ENCODE measurements around the gene ADARB2. TPM values are rescaled to one million over a fixed set of nuclear protein-coding genes. Genes with fewer than 3 reads are reported as not detected.
"Not testable (repeated sequence)": the region's sequence is repeated elsewhere in the genome, so short reads cannot be mapped to it uniquely, and the experiment has no call there.

ADARB2 gene
- total RNA-seq, 3 donors from 2014 or later (not counting 1 experiment from before 2014, with no cell fraction given): 0.27 to 0.78 (median 0.40) TPM

DNA sequence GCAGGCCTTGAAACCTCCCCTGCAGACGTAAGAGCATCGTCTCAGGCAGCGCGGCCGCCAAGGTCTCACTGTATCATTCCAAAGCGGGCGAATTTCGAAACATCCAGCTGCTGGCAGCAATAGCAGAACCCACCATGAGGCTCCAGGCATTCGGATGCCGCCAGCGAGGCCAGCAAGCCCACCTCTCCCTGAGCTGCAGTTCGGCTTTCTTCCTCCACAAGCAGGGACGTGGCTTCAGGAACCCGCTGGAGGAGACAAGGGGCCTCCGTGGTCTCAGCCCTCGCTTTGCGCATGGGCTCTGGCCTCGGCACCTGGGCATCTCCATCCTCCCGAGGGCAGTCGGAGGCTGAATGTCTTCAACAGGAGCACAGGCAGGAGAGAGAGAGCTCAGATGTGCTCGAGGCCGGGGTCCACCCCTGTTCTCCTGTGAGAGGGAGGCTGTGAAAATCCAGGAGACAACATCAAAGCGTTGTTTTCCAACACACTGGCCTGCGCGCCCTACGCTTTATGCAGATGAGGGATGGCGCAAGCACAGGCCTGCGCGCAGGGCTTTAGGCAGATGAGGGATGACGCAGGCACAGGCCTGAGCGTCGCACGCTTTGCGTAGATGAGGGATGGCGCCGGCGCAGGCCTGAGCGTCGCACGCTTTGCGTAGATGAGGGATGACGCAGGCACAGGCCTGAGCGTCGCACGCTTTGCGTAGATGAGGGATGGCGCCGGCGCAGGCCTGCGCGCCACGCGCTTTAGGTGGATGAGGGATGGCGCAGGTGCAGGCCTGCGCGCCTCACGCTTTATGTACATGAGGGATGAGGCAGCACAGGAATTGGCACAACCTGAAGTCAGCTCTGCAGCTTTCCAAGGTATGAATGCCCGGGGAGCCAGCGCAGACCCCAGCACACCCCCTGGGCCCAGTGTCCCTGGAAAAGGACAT lies 577.9 kb downstream of the ADARB2 start:
- WGBS (ENCODE audit: insufficient coverage): 88% methylated on average over 59 of the region's 59 CpGs
- peak in 1 of 2 donors; percentile 73 for DNase-seq
- Histone ChIP-seq H3K4me1 (ENCODE audit: control insufficient read depth, insufficient read depth, low read length) (no peaks in the 10 kb centered on the region), H3K27ac (ENCODE audit: low read length) (no peak overlapping the region), H3K27me3 (ENCODE audit: control insufficient read depth, insufficient read depth, low read length) (no peaks in the 10 kb centered on the region), H3K36me3 (ENCODE audit: control insufficient read depth, insufficient read depth, low read length) (no peaks in the 10 kb centered on the region), H3K9me3 (ENCODE audit: control insufficient read depth, insufficient read depth, low read length) (no peaks in the 10 kb centered on the region), H3K4me3 (ENCODE audit: low read length) (no peak overlapping the region)
- Mint-ChIP-seq H3K27ac (no peak overlapping the region), H3K27me3 (ENCODE audit: low read depth in 2 of 2) (peaks cover 0 to 3% of the 10 kb centered on the region in 2 donors), H3K4me3 (no peak overlapping the region), H3K9me3 (no peaks in the 10 kb centered on the region), H3K36me3 (no peaks in the 10 kb centered on the region), H3K4me1 (no peaks in the 10 kb centered on the region)
- ATAC-seq: no peak
- TF ChIP-seq, protein P1, sequence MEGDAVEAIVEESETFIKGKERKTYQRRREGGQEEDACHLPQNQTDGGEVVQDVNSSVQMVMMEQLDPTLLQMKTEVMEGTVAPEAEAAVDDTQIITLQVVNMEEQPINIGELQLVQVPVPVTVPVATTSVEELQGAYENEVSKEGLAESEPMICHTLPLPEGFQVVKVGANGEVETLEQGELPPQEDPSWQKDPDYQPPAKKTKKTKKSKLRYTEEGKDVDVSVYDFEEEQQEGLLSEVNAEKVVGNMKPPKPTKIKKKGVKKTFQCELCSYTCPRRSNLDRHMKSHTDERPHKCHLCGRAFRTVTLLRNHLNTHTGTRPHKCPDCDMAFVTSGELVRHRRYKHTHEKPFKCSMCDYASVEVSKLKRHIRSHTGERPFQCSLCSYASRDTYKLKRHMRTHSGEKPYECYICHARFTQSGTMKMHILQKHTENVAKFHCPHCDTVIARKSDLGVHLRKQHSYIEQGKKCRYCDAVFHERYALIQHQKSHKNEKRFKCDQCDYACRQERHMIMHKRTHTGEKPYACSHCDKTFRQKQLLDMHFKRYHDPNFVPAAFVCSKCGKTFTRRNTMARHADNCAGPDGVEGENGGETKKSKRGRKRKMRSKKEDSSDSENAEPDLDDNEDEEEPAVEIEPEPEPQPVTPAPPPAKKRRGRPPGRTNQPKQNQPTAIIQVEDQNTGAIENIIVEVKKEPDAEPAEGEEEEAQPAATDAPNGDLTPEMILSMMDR (IDR thresholded peaks at IDR 0.05): no peak
- intact Hi-C loops (cut with micrococcal nuclease): no loop called here

DNA sequence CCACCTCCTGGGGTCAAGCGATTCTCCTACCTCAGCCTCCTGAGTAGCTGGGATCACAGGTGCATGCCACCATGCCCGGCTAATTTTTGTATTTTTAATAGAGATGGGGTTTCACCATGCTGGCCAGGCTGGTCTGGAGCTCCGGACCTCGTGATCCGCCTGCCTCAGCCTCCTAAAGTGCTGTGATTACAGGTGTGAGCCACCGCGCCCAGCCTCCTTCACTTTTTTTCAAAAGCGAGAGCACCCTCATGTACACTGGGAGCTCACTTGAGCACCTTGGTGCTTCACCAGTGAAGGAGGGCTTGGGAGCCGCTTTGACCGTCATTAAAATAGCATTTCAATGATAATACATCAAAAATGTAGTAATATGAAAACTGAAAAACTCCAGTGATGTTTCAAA lies 578.8 kb downstream of the ADARB2 start:
- H3K9me3 Mint-ChIP-seq; H3K4me3 ChIP-seq (ENCODE audit: low read length); H3K27me3 ChIP-seq (ENCODE audit: control insufficient read depth, insufficient read depth, low read length); H3K27ac Mint-ChIP-seq; H3K27ac ChIP-seq (ENCODE audit: low read length); H3K36me3 Mint-ChIP-seq; H3K9me3 ChIP-seq (ENCODE audit: control insufficient read depth, insufficient read depth, low read length); H3K27me3 Mint-ChIP-seq (ENCODE audit: low read depth in 2 of 2); H3K4me1 Mint-ChIP-seq; DNase-seq; H3K36me3 ChIP-seq (ENCODE audit: control insufficient read depth, insufficient read depth, low read length); intact Hi-C loops (cut with micrococcal nuclease); ATAC-seq; H3K4me3 Mint-ChIP-seq; H3K4me1 ChIP-seq (ENCODE audit: control insufficient read depth, insufficient read depth, low read length): not testable (repeated sequence)
- 91% methylated on average over 7 of the region's 10 CpGs for WGBS (ENCODE audit: insufficient coverage)

DNA sequence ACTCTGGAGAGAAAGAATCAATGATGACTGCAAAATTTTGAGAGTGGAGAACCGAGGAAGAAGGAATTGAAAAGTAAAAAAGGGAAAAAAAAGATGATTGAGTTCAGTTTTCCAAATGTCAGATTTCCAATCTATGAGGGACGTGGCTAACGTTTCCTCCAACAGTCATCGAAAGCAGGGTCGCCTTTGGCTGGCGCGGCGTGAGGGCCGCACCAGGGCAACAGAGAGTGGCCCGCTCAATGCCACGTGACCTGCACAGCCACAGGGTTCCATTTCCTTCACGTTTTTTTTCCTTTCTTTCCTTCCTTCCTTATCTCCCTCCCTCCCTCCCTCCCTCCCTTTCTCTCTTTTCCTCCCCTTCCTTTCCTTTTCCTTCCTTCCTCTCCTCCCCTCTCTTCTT lies 579.3 kb downstream of the ADARB2 start:
- no peak overlapping the region for H3K4me3 ChIP-seq (ENCODE audit: low read length)
- H3K4me1 Mint-ChIP-seq: peaks cover 0 to 3% of the 10 kb centered on the region in 2 donors
- H3K4me3 Mint-ChIP-seq: no peak overlapping the region
- H3K27me3 Mint-ChIP-seq (ENCODE audit: low read depth in 2 of 2): peaks cover 0 to 6% of the 10 kb centered on the region in 2 donors
- no peaks in the 10 kb centered on the region for H3K36me3 ChIP-seq (ENCODE audit: control insufficient read depth, insufficient read depth, low read length)
- TF ChIP-seq, protein P1 (IDR thresholded peaks at IDR 0.05): no peak
- WGBS (ENCODE audit: insufficient coverage): 85% methylated on average over 12 of the region's 12 CpGs
- H3K36me3 Mint-ChIP-seq: no peaks in the 10 kb centered on the region
- no peaks in the 10 kb centered on the region for H3K27me3 ChIP-seq (ENCODE audit: control insufficient read depth, insufficient read depth, low read length)
- ATAC-seq (no peak), DNase-seq (no peak)
- no peaks in the 10 kb centered on the region for H3K9me3 Mint-ChIP-seq
- no peak overlapping the region for H3K27ac Mint-ChIP-seq
- intact Hi-C loops (cut with micrococcal nuclease): no loop called here
- H3K4me1 ChIP-seq (ENCODE audit: control insufficient read depth, insufficient read depth, low read length): no peaks in the 10 kb centered on the region
- H3K9me3 ChIP-seq (ENCODE audit: control insufficient read depth, insufficient read depth, low read length): no peaks in the 10 kb centered on the region
- H3K27ac ChIP-seq (ENCODE audit: low read length): no peak overlapping the region

DNA sequence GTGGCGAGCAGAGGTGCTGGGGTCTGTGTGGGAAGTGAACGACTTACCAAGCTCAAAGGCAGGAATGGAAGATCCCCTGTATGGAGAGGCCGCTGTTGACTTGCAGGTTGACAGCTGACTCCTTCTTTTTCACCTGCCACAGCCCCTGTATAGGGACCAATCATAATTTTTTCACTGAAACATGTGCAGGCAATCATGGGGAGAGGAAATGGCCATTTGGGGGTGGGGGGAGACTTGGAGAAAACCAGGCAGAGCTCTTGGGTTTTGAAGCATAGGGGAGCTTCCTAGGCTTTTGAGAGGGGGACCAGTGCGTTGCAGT lies 579.8 kb downstream of the ADARB2 start:
- no peak for ATAC-seq
- H3K4me3 ChIP-seq (ENCODE audit: low read length): no peak overlapping the region
- H3K4me1 ChIP-seq (ENCODE audit: control insufficient read depth, insufficient read depth, low read length): no peaks in the 10 kb centered on the region
- TF ChIP-seq, protein P1 (IDR thresholded peaks at IDR 0.05): no peak
- intact Hi-C loops (cut with micrococcal nuclease): no loop called here
- WGBS (ENCODE audit: insufficient coverage): 83% methylated on average over 4 of the region's 4 CpGs
- H3K27ac Mint-ChIP-seq: peak overlapping the region in 1 of 2 donors; percentile 2
- no peaks in the 10 kb centered on the region for H3K9me3 ChIP-seq (ENCODE audit: control insufficient read depth, insufficient read depth, low read length)
- peaks cover 0 to 3% of the 10 kb centered on the region in 2 donors for H3K4me1 Mint-ChIP-seq
- peaks cover 0 to 6% of the 10 kb centered on the region in 2 donors for H3K27me3 Mint-ChIP-seq (ENCODE audit: low read depth in 2 of 2)
- no peaks in the 10 kb centered on the region for H3K36me3 ChIP-seq (ENCODE audit: control insufficient read depth, insufficient read depth, low read length)
- no peak for DNase-seq
- no peaks in the 10 kb centered on the region for H3K36me3 Mint-ChIP-seq
- no peak overlapping the region for H3K27ac ChIP-seq (ENCODE audit: low read length)
- no peaks in the 10 kb centered on the region for H3K9me3 Mint-ChIP-seq
- no peaks in the 10 kb centered on the region for H3K27me3 ChIP-seq (ENCODE audit: control insufficient read depth, insufficient read depth, low read length)
- H3K4me3 Mint-ChIP-seq: no peak overlapping the region
